KMS-11 (cell line): Measurements from ENCODE around the gene TNFRSF11A.

Experiments
- H2AFZ ChIP-seq: fragments of 200-600 bp; sonication (generic); 2 replicates; pipeline ENCODE4 v1.6.1; 2016; ENCODE audit warnings: antibody characterized with exemption, mixed run types, low read depth
- H3K27ac ChIP-seq: fragments of 200-600 bp; sonication (generic); 2 replicates; pipeline ENCODE4 v1.6.1; 2016; ENCODE audit warnings: mild to moderate bottlenecking, mixed run types
- H3K27me3 ChIP-seq: fragments of 200-600 bp; sonication (generic); 2 replicates; pipeline ENCODE4 v1.6.1; 2017; ENCODE audit warnings: mild to moderate bottlenecking, low read depth, mixed run types, moderate library complexity; ENCODE audit not compliant: insufficient read depth
- H3K36me3 ChIP-seq: fragments of 200-600 bp; sonication (generic); 2 replicates; pipeline ENCODE4 v1.6.1; 2017; ENCODE audit warnings: mild to moderate bottlenecking, mixed run types; ENCODE audit not compliant: insufficient read depth
- H3K4me1 ChIP-seq: fragments of 200-600 bp; sonication (generic); 2 replicates; pipeline ENCODE4 v1.6.1; 2016; ENCODE audit warnings: mild to moderate bottlenecking, low read depth, mixed run types; ENCODE audit not compliant: poor library complexity, severe bottlenecking
- H3K4me2 ChIP-seq: fragments of 200-600 bp; sonication (generic); 2 replicates; pipeline ENCODE4 v1.7.0; 2016; ENCODE audit warnings: mild to moderate bottlenecking, mixed run types
- H3K4me3 ChIP-seq: fragments of 200-600 bp; sonication (generic); IDR thresholded peaks from 2 replicates; pipeline ENCODE4 v1.6.1; 2017; ENCODE audit warnings: low read depth, low read length, mixed read lengths; ENCODE audit not compliant: insufficient read depth
- H3K79me2 ChIP-seq: fragments of 200-600 bp; sonication (generic); 2 replicates; pipeline ENCODE4 v1.6.1; 2016; ENCODE audit warnings: low read depth, mixed run types; ENCODE audit not compliant: insufficient read depth
- H3K9ac ChIP-seq: fragments of 200-600 bp; sonication (generic); 2 replicates; pipeline ENCODE4 v1.6.1; 2016; ENCODE audit warnings: mild to moderate bottlenecking, mixed run types
- H4K20me1 ChIP-seq: fragments of 200-600 bp; sonication (generic); 2 replicates; pipeline ENCODE4 v1.6.1; 2016; ENCODE audit warnings: mild to moderate bottlenecking, mixed run types; ENCODE audit not compliant: insufficient read depth
- CTCF ChIP-seq: fragments of 200-600 bp; sonication (generic); conservative IDR thresholded peaks from 2 replicates; pipeline ENCODE4 v1.6.1; 2017; ENCODE audit warnings: low read depth, mild to moderate bottlenecking, antibody characterized with exemption, low read length, moderate library complexity, mixed read lengths

Gene TNFRSF11A

GRCh38 chr18:62369129-62369644 lies 44.1 kb downstream of the TNFRSF11A start:
- Histone ChIP-seq H3K4me1 (no peaks in the 10 kb centered on the region), H3K36me3 (no peaks in the 10 kb centered on the region), H2AFZ (no peak overlapping the region), H4K20me1 (no peaks in the 10 kb centered on the region), H3K4me2 (no peak overlapping the region), H3K79me2 (no peaks in the 10 kb centered on the region), H3K4me3 (no peak overlapping the region), H3K27me3 (no peaks in the 10 kb centered on the region), H3K27ac (no peak overlapping the region), H3K9ac (no peak overlapping the region)
- no peak for TF ChIP-seq CTCF

GRCh38 chr18:62370366-62370765 lies 45.3 kb downstream of the TNFRSF11A start:
- no peak overlapping the region for H3K4me2 ChIP-seq
- H3K79me2 ChIP-seq, result no peaks in the 10 kb centered on the region
- no peaks in the 10 kb centered on the region for H3K36me3 ChIP-seq
- H3K4me1 ChIP-seq, result no peaks in the 10 kb centered on the region
- no peaks in the 10 kb centered on the region for H3K27me3 ChIP-seq
- no peak overlapping the region for H2AFZ ChIP-seq
- H3K27ac ChIP-seq, result no peak overlapping the region
- H3K4me3 ChIP-seq, result no peak overlapping the region
- TF ChIP-seq CTCF, result no peak
- H3K9ac ChIP-seq, result no peak overlapping the region
- no peaks in the 10 kb centered on the region for H4K20me1 ChIP-seq

GRCh38 chr18:62371436-62371835 lies 46.3 kb downstream of the TNFRSF11A start:
- Histone ChIP-seq H3K36me3 (no peaks in the 10 kb centered on the region), H3K27me3 (no peaks in the 10 kb centered on the region), H3K79me2 (no peaks in the 10 kb centered on the region), H3K4me2 (no peak overlapping the region), H3K9ac (no peak overlapping the region), H4K20me1 (no peaks in the 10 kb centered on the region), H3K4me3 (no peak overlapping the region), H2AFZ (no peak overlapping the region), H3K4me1 (no peaks in the 10 kb centered on the region), H3K27ac (no peak overlapping the region)
- TF ChIP-seq CTCF, result no peak

DNA sequence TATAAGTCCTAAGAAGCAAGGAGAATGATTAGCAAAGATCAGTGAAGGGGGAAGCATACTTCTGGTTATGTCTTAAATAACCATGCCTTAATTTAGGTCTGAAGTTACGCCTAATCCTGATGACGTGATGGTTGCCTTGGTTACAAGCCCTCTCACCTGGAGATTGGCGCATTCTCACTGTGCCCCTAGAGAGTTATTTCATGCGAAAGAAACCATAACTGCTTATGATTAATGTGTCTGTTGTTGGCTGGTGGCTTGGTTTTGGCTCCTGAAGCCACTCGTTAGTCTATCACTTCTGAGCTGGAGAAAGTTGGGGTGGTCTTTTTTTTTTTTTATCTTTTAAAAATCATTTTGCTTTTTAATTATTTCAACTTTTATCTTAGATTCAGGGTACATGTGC lies 47.0 kb downstream of the TNFRSF11A start:
- no peak overlapping the region for H2AFZ ChIP-seq
- H3K79me2 ChIP-seq, result no peaks in the 10 kb centered on the region
- H3K27ac ChIP-seq, result no peak overlapping the region
- H3K36me3 ChIP-seq, result no peaks in the 10 kb centered on the region
- H3K4me2 ChIP-seq, result no peak overlapping the region
- H3K9ac ChIP-seq, result no peak overlapping the region
- H3K4me3 ChIP-seq, result no peak overlapping the region
- H4K20me1 ChIP-seq, result no peaks in the 10 kb centered on the region
- TF ChIP-seq CTCF, result no peak
- H3K4me1 ChIP-seq, result no peaks in the 10 kb centered on the region
- H3K27me3 ChIP-seq, result no peaks in the 10 kb centered on the region
